Prostate gland (tissue), 2 donors: ENCODE measurements around the gene CLPTM1L. TPM values are rescaled to one million over a fixed set of nuclear protein-coding genes. Genes with fewer than 3 reads are reported as not detected.

ENCODE experiments used
- DNase-seq: peaks from one replicate; pipeline ENCODE4 v3.0.0-alpha.2; 2019; ENCODE audit warnings: low spot score
- H3K27ac ChIP-seq, 2 donors: fragments of 200-600 bp; sonication (generic); 2 replicates each; pipeline ENCODE4 v1.5.1; 2017 to 2019
- H3K27me3 ChIP-seq: fragments of 200-600 bp; sonication (generic); replicated peaks from 2 replicates; pipeline ENCODE4 v1.5.1; 2019; ENCODE audit not compliant: insufficient read depth
- H3K36me3 ChIP-seq, 2 donors: fragments of 200-600 bp; sonication (generic); 1 replicate in 1 of 2; 2 replicates in 1 of 2; pipeline versions ENCODE4 v1.5.1 to v1.8.1; 2017 to 2019
- H3K4me1 ChIP-seq: fragments of 200-600 bp; sonication (generic); replicated peaks from 2 replicates; pipeline ENCODE4 v1.5.1; 2019
- H3K4me3 ChIP-seq, 2 donors: fragments of 200-600 bp; sonication (generic); 2 replicates each; pipeline ENCODE4 v1.5.1; 2017 to 2019
- H3K9me3 ChIP-seq: fragments of 200-600 bp; sonication (generic); 2 replicates; pipeline ENCODE4 v1.5.1; 2017
- POLR2A ChIP-seq: fragments of 450-650 bp; IDR thresholded peaks from one replicate; pipeline ENCODE4 v1.6.1; 2016; ENCODE audit warnings: antibody characterized with exemption, mild to moderate bottlenecking
- POLR2AphosphoS5 ChIP-seq: sonication (generic); formaldehyde crosslinking; IDR thresholded peaks from one replicate; pipeline ENCODE4 v1.6.1; 2017; ENCODE audit warnings: antibody characterized with exemption
- WGBS: methylation state at CpG from one replicate; pipeline ENCODE4 v1.1.5; 2018; 5-methylcytosine and 5-hydroxymethylcytosine counted together
- intact Hi-C: fragments of 100-400 bp; cut with DNase I; formaldehyde crosslinking; loops from one replicate; pipeline ENCODE4 v1.14.2; 2022
- total RNA-seq, 2 donors: library from RNA; depleted of rRNA; stranded (reverse); fragments of >200 nt; gene quantifications; one replicate each; pipeline ENCODE4 v1.1.0, GENCODE V29; 2016
- TF ChIP-seq, protein P1 (sequence below), 4 experiments: fragments of 200-600 bp in 2 of 4; fragments of 450-650 bp in 2 of 4; sonication (generic) in 2 of 4; IDR thresholded peaks; 1 replicate in 3 of 4; 2 replicates in 1 of 4; pipeline ENCODE4 v1.5.1; 2016 to 2019; ENCODE audit warnings: antibody characterized with exemption in 4 of 4, mild to moderate bottlenecking in 2 of 4, moderate library complexity in 2 of 4

CLPTM1L gene
- total RNA-seq, 2 donors from 2014 or later, result 105 to 135 TPM

DNA sequence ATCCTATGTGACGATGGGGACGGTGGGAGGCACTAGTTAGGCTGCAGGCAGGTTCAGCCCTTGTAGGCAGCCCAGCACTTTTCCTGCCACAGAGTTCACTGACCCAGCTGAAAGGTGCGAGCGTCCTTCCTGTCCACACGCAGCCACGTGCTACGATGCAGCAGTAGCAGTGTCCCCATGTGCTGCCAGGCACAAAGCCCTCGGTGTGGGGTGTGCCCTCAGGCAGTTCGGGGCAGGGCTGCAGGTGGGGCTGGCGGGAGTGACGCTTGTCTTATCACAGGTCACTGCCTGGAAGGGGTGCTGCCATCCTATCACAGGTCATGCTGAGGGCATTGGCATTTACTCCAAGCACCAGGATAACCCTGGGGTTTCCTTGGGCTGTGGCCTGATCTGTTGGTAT, 46.8 kb upstream of the CLPTM1L start:
- Histone ChIP-seq H3K27ac (no peak overlapping the region), H3K9me3 (no peaks in the 10 kb centered on the region), H3K4me3 (no peak overlapping the region), H3K27me3 (peaks cover 4% of the 10 kb centered on the region), H3K4me1 (peaks cover under 1% of the 10 kb centered on the region), H3K36me3 (no peaks in the 10 kb centered on the region)
- DNase-seq, result no peak
- no peak for TF ChIP-seq POLR2A
- TF ChIP-seq POLR2AphosphoS5, result no peak
- TF ChIP-seq, protein P1, sequence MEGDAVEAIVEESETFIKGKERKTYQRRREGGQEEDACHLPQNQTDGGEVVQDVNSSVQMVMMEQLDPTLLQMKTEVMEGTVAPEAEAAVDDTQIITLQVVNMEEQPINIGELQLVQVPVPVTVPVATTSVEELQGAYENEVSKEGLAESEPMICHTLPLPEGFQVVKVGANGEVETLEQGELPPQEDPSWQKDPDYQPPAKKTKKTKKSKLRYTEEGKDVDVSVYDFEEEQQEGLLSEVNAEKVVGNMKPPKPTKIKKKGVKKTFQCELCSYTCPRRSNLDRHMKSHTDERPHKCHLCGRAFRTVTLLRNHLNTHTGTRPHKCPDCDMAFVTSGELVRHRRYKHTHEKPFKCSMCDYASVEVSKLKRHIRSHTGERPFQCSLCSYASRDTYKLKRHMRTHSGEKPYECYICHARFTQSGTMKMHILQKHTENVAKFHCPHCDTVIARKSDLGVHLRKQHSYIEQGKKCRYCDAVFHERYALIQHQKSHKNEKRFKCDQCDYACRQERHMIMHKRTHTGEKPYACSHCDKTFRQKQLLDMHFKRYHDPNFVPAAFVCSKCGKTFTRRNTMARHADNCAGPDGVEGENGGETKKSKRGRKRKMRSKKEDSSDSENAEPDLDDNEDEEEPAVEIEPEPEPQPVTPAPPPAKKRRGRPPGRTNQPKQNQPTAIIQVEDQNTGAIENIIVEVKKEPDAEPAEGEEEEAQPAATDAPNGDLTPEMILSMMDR (IDR thresholded peaks at IDR 0.05), result no peak
- 63% methylated on average over 11 of the region's 11 CpGs for WGBS
- intact Hi-C loops, result no loop called here

- no peaks in the 10 kb centered on the region for H3K36me3 ChIP-seq
- H3K9me3 ChIP-seq, result no peaks in the 10 kb centered on the region
- H3K4me1 ChIP-seq, result peaks cover 3% of the 10 kb centered on the region
- intact Hi-C loops, result no loop called here
- no peak for DNase-seq
- H3K27ac ChIP-seq, result no peak overlapping the region
- TF ChIP-seq, protein P1 (IDR thresholded peaks at IDR 0.05), result no peak
- TF ChIP-seq POLR2A, result no peak
- no peak for TF ChIP-seq POLR2AphosphoS5
- H3K27me3 ChIP-seq, result peaks cover 4% of the 10 kb centered on the region
- H3K4me3 ChIP-seq, result no peak overlapping the region
- WGBS, result 72% methylated on average over 21 of the region's 21 CpGs
Measured at GRCh38 chr5:1390861-1391600, 46.1 kb upstream of the CLPTM1L start.

GRCh38 chr5:1390333-1390732, 45.4 kb upstream of the CLPTM1L start:
- Histone ChIP-seq H3K27ac (no peak overlapping the region), H3K27me3 (peaks cover 4% of the 10 kb centered on the region), H3K9me3 (no peaks in the 10 kb centered on the region), H3K4me1 (peaks cover 3% of the 10 kb centered on the region), H3K36me3 (no peaks in the 10 kb centered on the region), H3K4me3 (no peak overlapping the region)
- TF ChIP-seq, protein P1 (IDR thresholded peaks at IDR 0.05), result no peak
- no peak for TF ChIP-seq POLR2A
- no peak for TF ChIP-seq POLR2AphosphoS5
- DNase-seq, result no peak
- intact Hi-C loops, result no loop called here
- WGBS, result 75% methylated on average over 7 of the region's 7 CpGs

DNA sequence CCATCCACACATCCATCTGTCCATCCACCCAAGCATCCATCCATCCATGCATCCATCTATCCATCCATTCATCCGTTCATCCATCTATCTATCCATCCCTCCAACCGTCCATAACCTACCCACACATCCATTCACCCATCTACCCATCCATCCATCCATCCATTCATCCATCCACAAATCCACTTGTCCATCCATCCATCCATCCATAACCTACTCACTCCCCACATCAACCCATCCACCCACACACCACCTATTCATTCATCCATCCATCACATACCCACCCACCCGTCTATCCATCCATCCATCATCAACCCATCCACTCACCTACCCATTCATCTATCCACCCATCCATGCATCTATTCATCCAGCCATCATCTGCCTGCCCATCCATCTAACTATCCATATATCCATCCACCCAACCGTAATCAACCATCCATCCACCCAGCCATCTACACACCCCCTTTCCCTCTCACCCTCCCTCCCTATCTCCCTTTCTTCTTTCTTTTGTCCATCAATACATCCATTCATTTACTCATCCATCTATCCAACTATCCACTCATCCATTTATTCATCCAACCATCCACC, 43.6 kb upstream of the CLPTM1L start:
- Histone ChIP-seq H3K4me3 (no peak overlapping the region), H3K27me3 (peaks cover 4% of the 10 kb centered on the region), H3K27ac (no peak overlapping the region), H3K9me3 (no peaks in the 10 kb centered on the region), H3K36me3 (no peaks in the 10 kb centered on the region), H3K4me1 (peaks cover 3% of the 10 kb centered on the region)
- TF ChIP-seq POLR2A (no peak), POLR2AphosphoS5 (no peak)
- TF ChIP-seq, protein P1 (IDR thresholded peaks at IDR 0.05), result no peak
- no peak for DNase-seq
- 95% methylated on average over 4 of the region's 4 CpGs for WGBS
- intact Hi-C loops, result loop anchor here (10.0 kb wide), 1 partner anchor 256 kb away; no protein-coding TSS in a partner anchor
